Loucy (cell line): ENCODE measurements around the gene CRTAC1.

ENCODE experiments used
- H2AFZ ChIP-seq: fragments of 200-600 bp; sonication (generic); 2 replicates; pipeline ENCODE4 v1.6.0; 2016; ENCODE audit warnings: antibody characterized with exemption, mild to moderate bottlenecking, low read length, moderate library complexity
- H3F3A ChIP-seq: fragments of 200-600 bp; 2 replicates; pipeline ENCODE4 v1.6.0; 2016; ENCODE audit warnings: antibody characterized with exemption, low read depth, mild to moderate bottlenecking
- H3K27me3 ChIP-seq: fragments of 200-600 bp; sonication (generic); 2 replicates; pipeline ENCODE4 v1.6.1; 2014; ENCODE audit warnings: low read length, mild to moderate bottlenecking; ENCODE audit not compliant: insufficient read depth, poor library complexity, severe bottlenecking
- H3K36me3 ChIP-seq: fragments of 200-600 bp; sonication (generic); 2 replicates; pipeline ENCODE4 v1.6.1; 2016; ENCODE audit warnings: low read length; ENCODE audit not compliant: insufficient read depth
- H3K4me1 ChIP-seq: fragments of 200-600 bp; sonication (generic); 2 replicates; pipeline ENCODE4 v1.5.1; 2014; ENCODE audit warnings: low read length, mild to moderate bottlenecking; ENCODE audit not compliant: insufficient read depth, poor library complexity, severe bottlenecking
- H3K4me2 ChIP-seq: fragments of 200-600 bp; sonication (generic); 2 replicates; pipeline ENCODE4 v1.6.0; 2014; ENCODE audit warnings: antibody characterized with exemption, low read length, low read depth, mild to moderate bottlenecking; ENCODE audit not compliant: poor library complexity, severe bottlenecking
- H3K4me3 ChIP-seq: fragments of 200-600 bp; sonication (generic); 2 replicates; pipeline ENCODE4 v1.5.1; 2014; ENCODE audit warnings: low read length, mild to moderate bottlenecking, mixed read lengths; ENCODE audit not compliant: poor library complexity, severe bottlenecking
- H3K79me2 ChIP-seq: fragments of 200-600 bp; sonication (generic); 2 replicates; pipeline ENCODE4 v1.6.1; 2014; ENCODE audit warnings: low read length; ENCODE audit not compliant: insufficient read depth
- H3K9ac ChIP-seq: fragments of 200-600 bp; sonication (generic); 2 replicates; pipeline ENCODE4 v1.6.0; 2014; ENCODE audit warnings: mild to moderate bottlenecking, low read depth, low read length, moderate library complexity; ENCODE audit not compliant: poor library complexity, severe bottlenecking
- H3K9me2 ChIP-seq: fragments of 200-600 bp; sonication (generic); replicated peaks from 2 replicates; pipeline ENCODE4 v1.6.1; 2016; ENCODE audit warnings: low read depth, low read length, mixed read lengths
- H3K9me3 ChIP-seq: fragments of 200-600 bp; sonication (generic); 2 replicates; pipeline ENCODE4 v1.6.1; 2014; ENCODE audit warnings: mild to moderate bottlenecking, antibody characterized with exemption, low read length, low read depth; ENCODE audit not compliant: insufficient read depth
- H4K20me1 ChIP-seq: fragments of 200-600 bp; sonication (generic); 2 replicates; pipeline ENCODE4 v1.6.0; 2014; ENCODE audit warnings: antibody characterized with exemption, low read length, mild to moderate bottlenecking; ENCODE audit not compliant: insufficient read depth, poor library complexity, severe bottlenecking
- EZH2phosphoT487 ChIP-seq: fragments of 200-600 bp; IDR thresholded peaks from 2 replicates; pipeline ENCODE4 v1.6.1; 2018; ENCODE audit warnings: antibody characterized with exemption, mild to moderate bottlenecking, moderate library complexity, borderline replicate concordance
- TF ChIP-seq, protein P1 (sequence below): fragments of 200-600 bp; sonication (generic); conservative IDR thresholded peaks from 2 replicates; pipeline ENCODE4 v1.5.1; 2014; ENCODE audit warnings: mild to moderate bottlenecking, antibody characterized with exemption, low read length

Gene CRTAC1

DNA sequence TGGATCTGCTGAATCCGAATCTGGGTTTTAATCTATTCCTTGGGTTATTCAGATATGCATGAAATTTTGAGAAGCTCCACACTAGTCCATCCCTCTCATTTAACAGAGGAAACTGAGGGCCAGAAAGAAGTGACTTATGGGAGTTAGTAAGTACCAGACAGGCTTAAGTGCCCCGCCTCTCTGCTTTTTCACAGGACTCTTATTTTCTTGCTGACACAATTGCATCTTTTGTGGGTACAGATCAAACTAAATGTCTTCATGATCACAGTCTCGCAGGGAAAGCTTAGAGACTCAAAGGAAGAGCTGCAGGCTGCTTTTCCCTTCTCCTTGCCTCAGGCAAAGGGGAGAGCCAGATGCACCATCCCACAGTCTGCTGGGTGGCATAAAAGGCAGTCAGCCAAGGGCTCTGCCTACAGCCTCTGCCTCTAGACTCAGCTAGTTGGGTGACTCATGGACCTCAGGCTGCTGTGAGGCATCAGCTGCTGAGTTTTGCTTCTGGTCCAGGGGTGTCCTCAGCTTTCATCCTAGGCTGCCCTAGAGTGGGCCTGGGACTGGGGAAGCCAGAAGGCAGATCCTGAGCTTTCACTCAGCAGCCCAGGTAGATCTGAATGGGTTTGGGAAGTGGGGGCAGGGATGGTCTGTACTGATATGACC, 169.2 kb downstream of the CRTAC1 start:
- Histone ChIP-seq H3K9me2 (no peaks in the 10 kb centered on the region), H3K4me2 (no peak overlapping the region), H3K9ac (no peak overlapping the region), H2AFZ (no peak overlapping the region), H3K36me3 (no peaks in the 10 kb centered on the region), H3K4me3 (no peak overlapping the region), H3K27me3 (no peaks in the 10 kb centered on the region), H3K9me3 (no peaks in the 10 kb centered on the region), H4K20me1 (no peaks in the 10 kb centered on the region), H3K79me2 (no peaks in the 10 kb centered on the region), H3F3A (no peaks in the 10 kb centered on the region), H3K4me1 (no peaks in the 10 kb centered on the region)
- TF ChIP-seq, protein P1, sequence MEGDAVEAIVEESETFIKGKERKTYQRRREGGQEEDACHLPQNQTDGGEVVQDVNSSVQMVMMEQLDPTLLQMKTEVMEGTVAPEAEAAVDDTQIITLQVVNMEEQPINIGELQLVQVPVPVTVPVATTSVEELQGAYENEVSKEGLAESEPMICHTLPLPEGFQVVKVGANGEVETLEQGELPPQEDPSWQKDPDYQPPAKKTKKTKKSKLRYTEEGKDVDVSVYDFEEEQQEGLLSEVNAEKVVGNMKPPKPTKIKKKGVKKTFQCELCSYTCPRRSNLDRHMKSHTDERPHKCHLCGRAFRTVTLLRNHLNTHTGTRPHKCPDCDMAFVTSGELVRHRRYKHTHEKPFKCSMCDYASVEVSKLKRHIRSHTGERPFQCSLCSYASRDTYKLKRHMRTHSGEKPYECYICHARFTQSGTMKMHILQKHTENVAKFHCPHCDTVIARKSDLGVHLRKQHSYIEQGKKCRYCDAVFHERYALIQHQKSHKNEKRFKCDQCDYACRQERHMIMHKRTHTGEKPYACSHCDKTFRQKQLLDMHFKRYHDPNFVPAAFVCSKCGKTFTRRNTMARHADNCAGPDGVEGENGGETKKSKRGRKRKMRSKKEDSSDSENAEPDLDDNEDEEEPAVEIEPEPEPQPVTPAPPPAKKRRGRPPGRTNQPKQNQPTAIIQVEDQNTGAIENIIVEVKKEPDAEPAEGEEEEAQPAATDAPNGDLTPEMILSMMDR = no peak
- TF ChIP-seq EZH2phosphoT487 = no peak

DNA sequence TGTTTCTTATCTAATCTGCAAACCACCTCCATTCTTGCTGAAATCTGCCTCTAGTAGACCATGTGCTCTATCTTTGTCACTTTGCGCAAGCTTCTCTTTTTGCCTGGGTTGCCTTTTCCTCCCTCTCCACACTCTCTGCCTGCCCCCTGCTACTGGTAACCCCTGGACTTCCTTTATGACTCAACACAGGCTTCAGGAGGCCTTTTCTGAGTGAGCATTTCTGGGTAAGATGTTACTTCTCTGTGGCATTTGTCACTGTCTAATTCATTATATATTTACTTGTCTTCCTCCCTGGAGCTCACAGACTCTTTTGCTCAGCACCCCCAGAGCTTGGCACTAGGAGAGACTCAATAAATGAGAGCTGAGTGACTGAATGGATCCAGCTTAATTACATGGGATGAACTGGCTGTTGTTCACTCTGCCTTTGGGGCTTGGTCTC, 172.4 kb downstream of the CRTAC1 start:
- Histone ChIP-seq H3K4me3 (no peak overlapping the region), H3K36me3 (no peaks in the 10 kb centered on the region), H3K9me3 (no peaks in the 10 kb centered on the region), H3K79me2 (no peaks in the 10 kb centered on the region), H2AFZ (no peak overlapping the region), H3K4me2 (no peak overlapping the region), H3K9ac (no peak overlapping the region), H3K27me3 (no peaks in the 10 kb centered on the region), H3K4me1 (no peaks in the 10 kb centered on the region), H4K20me1 (no peaks in the 10 kb centered on the region), H3K9me2 (no peaks in the 10 kb centered on the region), H3F3A (no peaks in the 10 kb centered on the region)
- TF ChIP-seq EZH2phosphoT487 = no peak
- TF ChIP-seq, protein P1 = no peak

DNA sequence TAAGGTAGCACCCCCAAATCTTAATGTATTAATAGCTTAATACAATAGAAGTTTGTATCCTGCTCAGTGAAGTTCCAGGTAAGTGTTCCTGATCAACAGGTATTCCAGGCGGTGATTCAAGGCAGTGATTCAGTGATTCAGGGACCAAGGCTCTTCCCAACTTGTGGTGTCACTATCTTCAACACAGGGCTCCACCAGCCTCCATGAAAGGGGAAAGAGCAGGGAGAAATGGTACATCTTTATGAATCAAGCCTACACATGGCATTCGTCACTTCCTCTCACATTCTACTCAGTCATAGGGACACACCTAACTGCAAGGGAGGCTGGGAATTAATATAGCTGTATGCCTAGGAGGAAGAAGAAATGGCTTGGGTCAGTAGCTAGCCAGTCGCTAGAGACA, 175.7 kb downstream of the CRTAC1 start:
- no peaks in the 10 kb centered on the region for H3K4me1 ChIP-seq
- no peaks in the 10 kb centered on the region for H3K36me3 ChIP-seq
- no peaks in the 10 kb centered on the region for H3F3A ChIP-seq
- no peaks in the 10 kb centered on the region for H3K27me3 ChIP-seq
- H2AFZ ChIP-seq = no peak overlapping the region
- no peak overlapping the region for H3K4me2 ChIP-seq
- no peaks in the 10 kb centered on the region for H3K79me2 ChIP-seq
- H3K9me2 ChIP-seq = no peaks in the 10 kb centered on the region
- H3K9ac ChIP-seq = no peak overlapping the region
- no peaks in the 10 kb centered on the region for H3K9me3 ChIP-seq
- no peak overlapping the region for H3K4me3 ChIP-seq
- TF ChIP-seq, protein P1 = no peak
- no peak for TF ChIP-seq EZH2phosphoT487
- no peaks in the 10 kb centered on the region for H4K20me1 ChIP-seq
